ENCODE measurements around the gene EVA1C. TPM values are rescaled to one million over a fixed set of nuclear protein-coding genes. Genes with fewer than 3 reads are reported as not detected.

The EVA1C gene
- total and polyA plus RNA-seq, 2 donors (not counting 1 experiment from before 2014, with no cell fraction given), result 2.4 to 4.6 TPM

DNA sequence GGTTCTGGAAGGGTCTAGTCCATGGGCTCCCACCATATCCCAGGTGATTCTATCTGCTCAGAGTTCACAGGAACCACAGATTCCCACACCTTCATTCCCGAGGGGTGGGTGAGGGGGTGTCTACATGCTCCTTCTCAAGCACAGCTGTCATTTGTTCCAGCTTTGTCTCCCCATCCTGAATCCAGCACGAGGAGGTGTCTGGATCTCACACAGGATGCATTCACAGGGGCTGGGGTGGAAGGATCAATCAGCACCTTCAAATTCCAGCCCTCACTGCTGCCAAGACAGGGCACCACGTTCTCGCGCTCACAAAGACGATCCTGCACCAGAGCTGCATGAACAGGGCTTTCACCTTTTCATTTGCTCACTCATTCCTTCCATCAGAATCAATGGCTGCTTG is 120.1 kb downstream of the EVA1C start:
- TF ChIP-seq CTCF (conservative IDR thresholded peaks at IDR 0.05 in 1 of 2, IDR thresholded peaks at IDR 0.05 in 1 of 2; ENCODE audit: low read depth in 1 of 2, low read length in 2 of 2) (no peak), EZH2 (IDR thresholded peaks at IDR 0.05; ENCODE audit: low read length, missing control alignments) (no peak)
- Histone ChIP-seq H3K4me3 (replicated peaks in 1 of 4; ENCODE audit: control extremely low read depth in 1 of 4, insufficient read depth in 1 of 4, low read depth in 3 of 4, low read length in 4 of 4) (no peak overlapping the region), H3K27me3 (ENCODE audit: control insufficient read depth, insufficient read depth, low read length) (peaks cover 4% of the 10 kb centered on the region), H3K27ac (ENCODE audit: insufficient read depth, low read length) (no peak overlapping the region), H3K4me1 (ENCODE audit: control insufficient read depth, extremely low read depth, insufficient read depth, low read length) (no peaks in the 10 kb centered on the region), H3K79me2 (ENCODE audit: control insufficient read depth, insufficient read depth, low read length) (no peaks in the 10 kb centered on the region), H4K20me1 (ENCODE audit: control insufficient read depth, extremely low read depth, insufficient read depth, low read length) (no peaks in the 10 kb centered on the region), H3K9ac (ENCODE audit: insufficient read depth, low read length) (no peak overlapping the region), H3K9me3 (ENCODE audit: control insufficient read depth, insufficient read depth, low read depth, low read length) (no peaks in the 10 kb centered on the region), H2AFZ (ENCODE audit: low read length) (no peak overlapping the region), H3K4me2 (ENCODE audit: extremely low read depth, insufficient read depth, low read length) (no peak overlapping the region), H3K36me3 (ENCODE audit: control insufficient read depth, insufficient read depth, low read length) (no peaks in the 10 kb centered on the region)
- no peak for DNase-seq (ENCODE audit: low read depth in 2 of 2)

DNA sequence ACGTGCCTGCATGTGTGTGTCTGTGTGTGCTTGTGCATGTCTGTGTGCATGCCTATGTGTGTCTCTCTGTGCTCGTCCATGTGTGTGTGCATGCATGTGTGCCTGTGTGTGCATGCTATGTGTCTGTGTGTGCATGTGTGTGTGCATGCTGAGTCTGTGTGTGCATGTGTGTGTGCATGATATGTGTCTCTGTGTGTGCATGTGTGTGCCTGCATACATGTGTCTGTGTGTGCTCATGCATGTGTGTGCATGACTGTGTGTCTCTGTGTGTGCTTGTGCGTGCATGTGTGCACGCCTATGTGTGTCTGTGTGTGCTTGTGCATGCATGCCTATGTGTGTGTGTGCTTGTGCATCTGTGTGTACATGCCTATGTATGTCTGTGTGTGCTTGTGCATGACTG is 120.5 kb downstream of the EVA1C start:
- Histone ChIP-seq H3K27ac (ENCODE audit: insufficient read depth, low read length) (no peak overlapping the region), H3K27me3 (ENCODE audit: control insufficient read depth, insufficient read depth, low read length) (peaks cover 4% of the 10 kb centered on the region), H3K4me1 (ENCODE audit: control insufficient read depth, extremely low read depth, insufficient read depth, low read length) (no peaks in the 10 kb centered on the region), H3K9me3 (ENCODE audit: control insufficient read depth, insufficient read depth, low read depth, low read length) (no peaks in the 10 kb centered on the region), H4K20me1 (ENCODE audit: control insufficient read depth, extremely low read depth, insufficient read depth, low read length) (no peaks in the 10 kb centered on the region), H3K4me2 (ENCODE audit: extremely low read depth, insufficient read depth, low read length) (no peak overlapping the region), H3K79me2 (ENCODE audit: control insufficient read depth, insufficient read depth, low read length) (no peaks in the 10 kb centered on the region), H2AFZ (ENCODE audit: low read length) (no peak overlapping the region), H3K9ac (ENCODE audit: insufficient read depth, low read length) (no peak overlapping the region), H3K36me3 (ENCODE audit: control insufficient read depth, insufficient read depth, low read length) (no peaks in the 10 kb centered on the region), H3K4me3 (replicated peaks in 1 of 4; ENCODE audit: control extremely low read depth in 1 of 4, insufficient read depth in 1 of 4, low read depth in 3 of 4, low read length in 4 of 4) (no peak overlapping the region)
- no peak for DNase-seq (ENCODE audit: low read depth in 2 of 2)
- TF ChIP-seq CTCF (conservative IDR thresholded peaks at IDR 0.05 in 1 of 2, IDR thresholded peaks at IDR 0.05 in 1 of 2; ENCODE audit: low read depth in 1 of 2, low read length in 2 of 2) (no peak), EZH2 (IDR thresholded peaks at IDR 0.05; ENCODE audit: low read length, missing control alignments) (no peak)

GRCh38 chr21:32533611-32534010 is 121.1 kb downstream of the EVA1C start:
- Histone ChIP-seq H3K4me1 (ENCODE audit: control insufficient read depth, extremely low read depth, insufficient read depth, low read length) (no peaks in the 10 kb centered on the region), H3K36me3 (ENCODE audit: control insufficient read depth, insufficient read depth, low read length) (no peaks in the 10 kb centered on the region), H2AFZ (ENCODE audit: low read length) (no peak overlapping the region), H3K9me3 (ENCODE audit: control insufficient read depth, insufficient read depth, low read depth, low read length) (no peaks in the 10 kb centered on the region), H4K20me1 (ENCODE audit: control insufficient read depth, extremely low read depth, insufficient read depth, low read length) (no peaks in the 10 kb centered on the region), H3K4me2 (ENCODE audit: extremely low read depth, insufficient read depth, low read length) (no peak overlapping the region), H3K27me3 (ENCODE audit: control insufficient read depth, insufficient read depth, low read length) (peaks cover 4% of the 10 kb centered on the region), H3K4me3 (replicated peaks in 1 of 4; ENCODE audit: control extremely low read depth in 1 of 4, insufficient read depth in 1 of 4, low read depth in 3 of 4, low read length in 4 of 4) (no peak overlapping the region), H3K27ac (ENCODE audit: insufficient read depth, low read length) (no peak overlapping the region), H3K9ac (ENCODE audit: insufficient read depth, low read length) (no peak overlapping the region), H3K79me2 (ENCODE audit: control insufficient read depth, insufficient read depth, low read length) (no peaks in the 10 kb centered on the region)
- DNase-seq (ENCODE audit: low read depth in 2 of 2), result no peak
- TF ChIP-seq EZH2 (IDR thresholded peaks at IDR 0.05; ENCODE audit: low read length, missing control alignments) (no peak), CTCF (conservative IDR thresholded peaks at IDR 0.05 in 1 of 2, IDR thresholded peaks at IDR 0.05 in 1 of 2; ENCODE audit: low read depth in 1 of 2, low read length in 2 of 2) (no peak)
